ENCODE data around the gene GDI2.

Gene GDI2

DNA sequence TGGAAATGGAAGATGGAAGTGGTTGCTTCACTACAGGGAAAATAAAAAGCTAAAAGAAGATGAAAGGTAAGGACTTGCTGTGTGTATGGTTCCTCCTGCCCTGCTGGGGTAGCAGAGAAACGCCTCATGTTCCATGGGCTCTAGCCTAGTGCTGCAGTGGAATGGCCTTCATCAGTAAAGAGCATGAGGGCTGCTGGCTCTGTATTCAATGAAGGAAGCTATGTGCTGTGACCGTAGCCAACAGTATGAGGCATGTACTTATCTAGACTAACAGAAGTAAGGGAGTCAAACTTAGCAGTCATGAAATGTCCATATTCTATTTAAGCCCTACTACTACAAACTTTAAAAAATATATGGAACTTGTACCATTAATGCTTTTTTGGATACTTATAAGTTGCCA, 54.3 kb downstream of the GDI2 start:
- no peak overlapping the region for H3K27ac ChIP-seq
- TF ChIP-seq, protein P1, sequence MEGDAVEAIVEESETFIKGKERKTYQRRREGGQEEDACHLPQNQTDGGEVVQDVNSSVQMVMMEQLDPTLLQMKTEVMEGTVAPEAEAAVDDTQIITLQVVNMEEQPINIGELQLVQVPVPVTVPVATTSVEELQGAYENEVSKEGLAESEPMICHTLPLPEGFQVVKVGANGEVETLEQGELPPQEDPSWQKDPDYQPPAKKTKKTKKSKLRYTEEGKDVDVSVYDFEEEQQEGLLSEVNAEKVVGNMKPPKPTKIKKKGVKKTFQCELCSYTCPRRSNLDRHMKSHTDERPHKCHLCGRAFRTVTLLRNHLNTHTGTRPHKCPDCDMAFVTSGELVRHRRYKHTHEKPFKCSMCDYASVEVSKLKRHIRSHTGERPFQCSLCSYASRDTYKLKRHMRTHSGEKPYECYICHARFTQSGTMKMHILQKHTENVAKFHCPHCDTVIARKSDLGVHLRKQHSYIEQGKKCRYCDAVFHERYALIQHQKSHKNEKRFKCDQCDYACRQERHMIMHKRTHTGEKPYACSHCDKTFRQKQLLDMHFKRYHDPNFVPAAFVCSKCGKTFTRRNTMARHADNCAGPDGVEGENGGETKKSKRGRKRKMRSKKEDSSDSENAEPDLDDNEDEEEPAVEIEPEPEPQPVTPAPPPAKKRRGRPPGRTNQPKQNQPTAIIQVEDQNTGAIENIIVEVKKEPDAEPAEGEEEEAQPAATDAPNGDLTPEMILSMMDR (IDR thresholded peaks at IDR 0.05): no peak
- no peak for DNase-seq (ENCODE audit: low spot score)
- no peak overlapping the region for H3K4me3 ChIP-seq

- TF ChIP-seq, protein P1 (IDR thresholded peaks at IDR 0.05): no peak
- Histone ChIP-seq H3K27ac (no peak overlapping the region), H3K4me3 (no peak overlapping the region)
- DNase-seq (ENCODE audit: low spot score): no peak
These were observed 55.3 kb downstream of the GDI2 start for GRCh38 chr10:5757766-5758517.

DNA sequence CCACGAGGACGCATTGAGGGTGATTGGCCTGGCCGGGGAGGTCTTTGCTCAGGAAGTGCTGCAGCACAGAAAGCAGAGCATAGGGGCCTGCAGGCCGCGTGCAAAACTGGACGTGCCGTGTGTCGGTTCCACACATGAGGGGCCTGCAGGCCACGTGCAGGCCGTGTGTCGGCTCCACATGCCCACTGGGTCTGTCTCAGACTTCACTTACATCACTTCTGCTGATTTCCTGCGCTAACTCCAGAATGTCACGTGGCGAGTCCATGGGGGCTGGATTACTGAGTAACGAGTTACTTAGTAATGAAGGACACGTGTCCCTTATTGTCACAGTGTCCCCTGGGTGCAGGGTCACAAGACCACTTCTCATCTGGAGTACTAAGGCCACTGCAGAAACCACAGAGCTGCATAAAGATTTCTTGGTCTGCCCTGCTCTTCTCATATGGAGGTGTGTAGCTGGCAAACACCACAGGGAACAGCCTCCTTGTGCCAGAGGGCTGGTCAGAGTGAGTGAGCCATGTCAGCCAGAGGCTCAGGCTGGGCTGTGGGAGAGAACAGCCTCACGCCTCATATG, 60.8 kb downstream of the GDI2 start:
- TF ChIP-seq, protein P1 (IDR thresholded peaks at IDR 0.05): no peak
- DNase-seq (ENCODE audit: low spot score): no peak
- no peak overlapping the region for H3K4me3 ChIP-seq
- H3K27ac ChIP-seq: no peak overlapping the region

GRCh38 chr10:5751601-5752253, 61.5 kb downstream of the GDI2 start:
- Histone ChIP-seq H3K4me3 (no peak overlapping the region), H3K27ac (no peak overlapping the region)
- TF ChIP-seq, protein P1 (IDR thresholded peaks at IDR 0.05): no peak
- no peak for DNase-seq (ENCODE audit: low spot score)

GRCh38 chr10:5748394-5748803, 64.8 kb downstream of the GDI2 start:
- TF ChIP-seq, protein P1 (IDR thresholded peaks at IDR 0.05): no peak
- no peak overlapping the region for H3K4me3 ChIP-seq
- H3K27ac ChIP-seq: no peak overlapping the region
- DNase-seq (ENCODE audit: low spot score): no peak

DNA sequence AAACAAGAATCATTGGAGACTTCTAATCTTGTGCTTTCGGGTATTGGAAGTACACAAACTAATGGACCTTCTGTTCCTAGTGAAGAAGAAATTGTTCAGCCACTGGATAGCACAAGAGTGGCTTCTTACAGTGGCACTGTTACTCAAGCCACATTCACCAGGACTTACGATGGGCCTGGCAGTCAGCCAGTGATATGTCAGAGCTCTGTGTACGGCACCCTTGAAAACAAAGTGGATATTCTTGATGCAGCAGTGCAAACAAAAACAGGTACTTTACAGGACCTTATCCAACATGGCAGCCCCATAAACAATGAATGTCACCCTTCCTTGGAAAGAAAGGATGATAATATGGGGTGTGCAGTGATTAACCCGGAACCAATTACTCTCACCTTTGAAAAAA, 67.0 kb downstream of the GDI2 start:
- no peak overlapping the region for H3K27ac ChIP-seq
- DNase-seq (ENCODE audit: low spot score): no peak
- no peak overlapping the region for H3K4me3 ChIP-seq
- TF ChIP-seq, protein P1 (IDR thresholded peaks at IDR 0.05): no peak
